ENCODE data around the gene VPS25. TPM values are rescaled to one million over a fixed set of nuclear protein-coding genes. Genes with fewer than 3 reads are reported as not detected.

Gene VPS25
- total RNA-seq, 4 donors from 2014 or later: 58.3 to 111 (median 79.7) TPM

- no peak for DNase-seq
- TF ChIP-seq CTCF (IDR thresholded peaks at IDR 0.05) (no peak), POLR2AphosphoS5 (IDR thresholded peaks at IDR 0.05) (no peak), EP300 (IDR thresholded peaks at IDR 0.05; ENCODE audit: low read depth) (no peak), POLR2A (IDR thresholded peaks at IDR 0.05) (no peak)
These were observed 18.5 kb upstream of the VPS25 start for GRCh38 chr17:42754782-42755181.

GRCh38 chr17:42759982-42760651 is 13.1 kb upstream of the VPS25 start:
- H3K9me3 ChIP-seq: no peaks in the 10 kb centered on the region
- TF ChIP-seq POLR2AphosphoS5 (IDR thresholded peaks at IDR 0.05) (no peak), POLR2A (IDR thresholded peaks at IDR 0.05) (no peak), CTCF (IDR thresholded peaks at IDR 0.05) (no peak), EP300 (IDR thresholded peaks at IDR 0.05; ENCODE audit: low read depth) (no peak)
- WGBS, 2 donors (ENCODE audit: low coverage in 1 of 2): 37 to 54% methylated on average over 3 to 11 of the region's 11 CpGs
- peak overlapping the region in 2 of 4 donors; percentile 32 to 62 for H3K4me3 ChIP-seq
- peaks cover 30% of the 10 kb centered on the region for H3K27me3 ChIP-seq
- in situ Hi-C loops (cut with MboI; ENCODE audit: low pct_ligation_motif_present in 1 of 4, low pct_unique_long_range_greater_than_20kb in 1 of 4, low sequenced_read_pairs in 3 of 4) (no loop called here), intact Hi-C loops (cut with DNase I; ENCODE audit: low total_unique reads) (loop anchor here (5.0 to 10.0 kb wide), 2 partner anchors 38 to 175 kb away; no protein-coding TSS in a partner anchor)
- H3K27ac ChIP-seq: peak overlapping the region in 2 of 4 donors; percentile 42 to 55
- H3K4me1 ChIP-seq: peaks cover 8 to 22% (median 14%) of the 10 kb centered on the region in 4 donors
- no peaks in the 10 kb centered on the region for H3K36me3 ChIP-seq
- no peak for DNase-seq

More at GRCh38 chr17:42754782-42755181, 18.5 kb upstream of the VPS25 start:
- Histone ChIP-seq H3K27me3 (peaks cover 3% of the 10 kb centered on the region), H3K9me3 (no peaks in the 10 kb centered on the region), H3K36me3 (no peaks in the 10 kb centered on the region), H3K27ac (no peak overlapping the region), H3K4me3 (no peak overlapping the region), H3K4me1 (peaks cover 0 to 5% (median 2%) of the 10 kb centered on the region in 4 donors)
- in situ Hi-C loops (cut with MboI; ENCODE audit: low pct_ligation_motif_present in 1 of 4, low pct_unique_long_range_greater_than_20kb in 1 of 4, low sequenced_read_pairs in 3 of 4) (no loop called here), intact Hi-C loops (cut with DNase I; ENCODE audit: low total_unique reads) (no loop called here)
- 76% methylated on average over 3 of the region's 3 CpGs; no CpG with 5 or more reads in 1 of the 2 donors for WGBS, 2 donors (ENCODE audit: low coverage in 1 of 2)

- in situ Hi-C loops (cut with MboI; ENCODE audit: low pct_ligation_motif_present in 1 of 4, low pct_unique_long_range_greater_than_20kb in 1 of 4, low sequenced_read_pairs in 3 of 4): no loop called here
- TF ChIP-seq POLR2AphosphoS5 (IDR thresholded peaks at IDR 0.05) (no peak), POLR2A (IDR thresholded peaks at IDR 0.05) (no peak)
- intact Hi-C loops (cut with DNase I; ENCODE audit: low total_unique reads): loop anchor here (5.0 to 10.0 kb wide), 2 partner anchors 39 to 176 kb away; no protein-coding TSS in a partner anchor
These were observed 12.3 kb upstream of the VPS25 start, which contains the start of gene RAMP2 for GRCh38 chr17:42760652-42761581. TSS of gene RAMP2 (plus strand) at chr17:42761227. CDS start at chr17:42761262, 35 bp downstream.

GRCh38 chr17:42761638-42762037 is 11.6 kb upstream of the VPS25 start:
- H3K4me1 ChIP-seq: peaks cover 8 to 22% (median 14%) of the 10 kb centered on the region in 4 donors
- peak overlapping the region; percentile 21 to 55 (median 44) for H3K27ac ChIP-seq
- DNase-seq: no peak
- in situ Hi-C loops (cut with MboI; ENCODE audit: low pct_ligation_motif_present in 1 of 4, low pct_unique_long_range_greater_than_20kb in 1 of 4, low sequenced_read_pairs in 3 of 4): no loop called here
- 57% methylated on average over 12 of the region's 12 CpGs; no CpG with 5 or more reads in 1 of the 2 donors for WGBS, 2 donors (ENCODE audit: low coverage in 1 of 2)
- intact Hi-C loops (cut with DNase I; ENCODE audit: low total_unique reads): loop anchor here (5.0 to 10.0 kb wide), 2 partner anchors 39 to 177 kb away; no protein-coding TSS in a partner anchor
- peaks cover 30% of the 10 kb centered on the region for H3K27me3 ChIP-seq
- no peak for TF ChIP-seq EP300 (IDR thresholded peaks at IDR 0.05; ENCODE audit: low read depth)
- TF ChIP-seq POLR2AphosphoS5 (IDR thresholded peaks at IDR 0.05): no peak
- TF ChIP-seq CTCF (IDR thresholded peaks at IDR 0.05): no peak
- no peak for TF ChIP-seq POLR2A (IDR thresholded peaks at IDR 0.05)
- peak overlapping the region; percentile 32 to 62 (median 46) for H3K4me3 ChIP-seq
- no peaks in the 10 kb centered on the region for H3K9me3 ChIP-seq
- H3K36me3 ChIP-seq: no peaks in the 10 kb centered on the region

More at GRCh38 chr17:42760652-42761581, 12.3 kb upstream of the VPS25 start, which contains the start of gene RAMP2:
- Histone ChIP-seq H3K27me3 (peaks cover 30% of the 10 kb centered on the region), H3K36me3 (no peaks in the 10 kb centered on the region), H3K9me3 (no peaks in the 10 kb centered on the region), H3K4me3 (peak within 1 kb of the TSS; percentile 32 to 62 (median 46)), H3K4me1 (peaks cover 8 to 22% (median 14%) of the 10 kb centered on the region in 4 donors), H3K27ac (peak within 1 kb of the TSS; percentile 21 to 55 (median 44))
- no peak for DNase-seq
- WGBS, 2 donors (ENCODE audit: low coverage in 1 of 2): 8% methylated on average over 56 of the region's 92 CpGs; no CpG with 5 or more reads in 1 of the 2 donors
